IPS DF 6.9 (cell line): Measurements from ENCODE around the gene BCOR.

ENCODE experiments used
- DNase-seq: peaks from one replicate; pipeline ENCODE4 v3.0.0-alpha.2; 2013; ENCODE audit warnings: low read depth, low spot score
- H3K27ac ChIP-seq: one replicate; pipeline ENCODE4 v1.5.1; 2013; ENCODE audit warnings: low read length, control low read depth
- H3K27me3 ChIP-seq: 2 replicates; pipeline ENCODE4 v1.6.1; 2013; ENCODE audit warnings: mild to moderate bottlenecking, low read length; ENCODE audit not compliant: control insufficient read depth, insufficient read depth
- H3K36me3 ChIP-seq: 2 replicates; pipeline ENCODE4 v1.6.1; 2013; ENCODE audit warnings: low read length; ENCODE audit not compliant: control insufficient read depth, insufficient read depth
- H3K4me1 ChIP-seq: 2 replicates; pipeline ENCODE4 v1.6.1; 2013; ENCODE audit warnings: low read length; ENCODE audit not compliant: control insufficient read depth, insufficient read depth
- H3K4me3 ChIP-seq: 2 replicates; pipeline ENCODE4 v1.5.1; 2013; ENCODE audit warnings: mild to moderate bottlenecking, low read length
- H3K9me3 ChIP-seq: 2 replicates; pipeline ENCODE4 v1.6.1; 2013; ENCODE audit warnings: low read length, inconsistent platforms; ENCODE audit not compliant: control insufficient read depth, insufficient read depth
- WGBS: extraction: QIAGEN DNeasy Blood & Tissue Kit; methylation state at CpG from one replicate; pipeline ENCODE4 v1.1.7; 2013; ENCODE audit warnings: mixed read lengths, missing lambda C conversion rate; ENCODE audit not compliant: insufficient read length, insufficient coverage; 5-methylcytosine and 5-hydroxymethylcytosine counted together

Gene BCOR

GRCh38 chrX:40074080-40074958 is 23.4 kb downstream of the BCOR start:
- no peak for DNase-seq
- no peak overlapping the region for H3K27ac ChIP-seq
- 0 out of 2 replicates have a peak, but pooled peaks cover 2% of the 10 kb centered on the region for H3K4me1 ChIP-seq
- WGBS: no CpG with 5 or more reads among the region's 37 CpGs
- no peaks in the 10 kb centered on the region for H3K27me3 ChIP-seq
- no peak overlapping the region for H3K4me3 ChIP-seq
- H3K9me3 ChIP-seq: no peaks in the 10 kb centered on the region
- peaks cover 41% of the 10 kb centered on the region; the same call in 1 of the 2 replicates for H3K36me3 ChIP-seq

DNA sequence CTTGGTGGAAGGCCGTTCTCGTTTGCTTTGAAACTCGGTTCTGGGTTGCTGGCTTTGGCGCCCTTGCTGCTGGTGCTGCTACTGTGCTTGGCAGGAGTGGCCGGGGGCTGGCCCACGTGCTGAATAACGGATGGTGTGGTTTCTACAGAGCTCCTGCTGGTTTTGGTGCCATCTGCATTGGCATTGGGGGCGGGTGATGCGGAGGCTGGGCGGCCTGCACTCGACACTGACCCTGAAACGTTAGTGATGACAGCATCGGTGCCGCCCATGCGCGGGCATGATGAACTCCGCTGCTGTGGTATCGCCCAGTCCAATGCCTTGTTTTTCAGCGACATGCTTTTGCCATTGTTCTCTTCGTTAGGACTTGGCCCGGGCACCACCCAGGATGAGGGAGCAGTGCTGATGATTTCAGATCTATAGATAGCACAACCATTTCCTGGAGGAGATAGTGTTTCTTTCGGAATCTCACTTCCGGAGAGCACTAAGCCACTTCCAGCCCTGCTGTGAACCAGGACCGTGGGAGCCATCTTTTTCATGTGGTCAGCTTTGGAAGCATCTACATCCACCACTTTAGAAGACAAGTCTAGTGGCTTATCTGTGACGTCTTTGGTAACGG is 24.2 kb downstream of the BCOR start:
- H3K36me3 ChIP-seq: peaks cover 46% of the 10 kb centered on the region; the same call in 1 of the 2 replicates
- DNase-seq: no peak

GRCh38 chrX:40072246-40072645 is 25.5 kb downstream of the BCOR start:
- Histone ChIP-seq H3K27me3 (no peaks in the 10 kb centered on the region), H3K4me1 (no peaks in the 10 kb centered on the region), H3K4me3 (no peak overlapping the region), H3K9me3 (no peaks in the 10 kb centered on the region), H3K27ac (no peak overlapping the region), H3K36me3 (peaks cover 46% of the 10 kb centered on the region; the same call in 1 of the 2 replicates)
- no CpG with 5 or more reads among the region's 9 CpGs for WGBS
- no peak for DNase-seq

More for the DNA sequence above, 24.2 kb downstream of the BCOR start:
- H3K27ac ChIP-seq: no peak overlapping the region
- H3K4me3 ChIP-seq: no peak overlapping the region
- no peaks in the 10 kb centered on the region for H3K9me3 ChIP-seq
- H3K27me3 ChIP-seq: no peaks in the 10 kb centered on the region
- WGBS: no CpG with 5 or more reads among the region's 26 CpGs
- H3K4me1 ChIP-seq: 0 out of 2 replicates have a peak, but pooled peaks cover 2% of the 10 kb centered on the region

DNA sequence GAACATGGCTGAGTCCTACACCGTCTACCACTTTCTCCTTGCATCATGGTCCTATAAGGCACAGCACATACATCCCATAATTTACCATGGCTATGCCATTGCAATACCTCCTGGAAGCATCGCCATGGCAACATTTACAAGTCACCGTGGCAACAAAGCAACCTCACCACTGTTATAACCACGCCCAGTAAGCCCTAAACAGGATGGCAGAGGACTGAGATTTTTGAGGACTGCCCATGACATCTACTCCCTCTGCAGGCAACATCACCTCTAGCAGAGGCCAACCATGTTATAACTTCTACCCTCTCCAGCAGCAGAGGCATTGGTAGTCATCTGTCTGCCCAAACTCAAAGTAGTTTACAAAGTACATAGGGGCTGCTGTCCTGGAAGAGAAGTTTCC is 29.7 kb downstream of the BCOR start:
- H3K36me3 ChIP-seq: peaks cover 28% of the 10 kb centered on the region; the same call in 1 of the 2 replicates
- no peaks in the 10 kb centered on the region for H3K27me3 ChIP-seq
- peaks cover 8% of the 10 kb centered on the region for H3K4me1 ChIP-seq
- DNase-seq: no peak
- no peak overlapping the region for H3K27ac ChIP-seq
- no peak overlapping the region for H3K4me3 ChIP-seq
- H3K9me3 ChIP-seq: no peaks in the 10 kb centered on the region
- WGBS: no CpG with 5 or more reads among the region's 4 CpGs

DNA sequence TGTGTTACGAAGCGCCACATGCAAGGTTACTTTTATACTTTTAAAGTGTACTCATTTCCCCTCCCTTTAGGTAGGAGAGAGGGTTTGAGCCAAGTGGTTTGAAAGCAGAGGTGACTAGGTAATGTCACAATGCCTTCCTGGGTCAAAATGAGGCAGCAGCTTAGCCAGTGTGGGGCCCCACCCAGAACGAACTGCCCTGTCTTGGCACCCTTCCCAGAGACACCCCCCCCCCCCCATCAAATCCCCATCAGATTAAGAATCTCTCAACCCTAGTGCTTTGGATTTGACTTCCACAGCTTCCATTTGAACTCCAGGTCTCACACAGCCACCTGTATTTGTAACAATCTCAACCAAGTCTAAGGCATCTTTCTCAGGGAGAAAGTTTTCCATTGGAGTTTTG is 31.1 kb downstream of the BCOR start:
- Histone ChIP-seq H3K36me3 (peaks cover 24% of the 10 kb centered on the region; the same call in 1 of the 2 replicates), H3K27ac (no peak overlapping the region), H3K27me3 (no peaks in the 10 kb centered on the region), H3K4me3 (no peak overlapping the region), H3K9me3 (no peaks in the 10 kb centered on the region), H3K4me1 (peaks cover 8% of the 10 kb centered on the region)
- WGBS: no CpG with 5 or more reads among the region's 3 CpGs
- DNase-seq: no peak

- Histone ChIP-seq H3K36me3 (peaks cover 24% of the 10 kb centered on the region; the same call in 1 of the 2 replicates), H3K4me3 (no peak overlapping the region)
- no CpG with 5 or more reads among the region's 16 CpGs for WGBS
Measured at GRCh38 chrX:40065296-40066046, 32.3 kb downstream of the BCOR start.

GRCh38 chrX:40064055-40064597 is 33.6 kb downstream of the BCOR start:
- H3K36me3 ChIP-seq: peaks cover 19% of the 10 kb centered on the region; the same call in 1 of the 2 replicates
- no CpG with 5 or more reads among the region's 25 CpGs for WGBS
- no peak for DNase-seq

More at GRCh38 chrX:40065296-40066046, 32.3 kb downstream of the BCOR start:
- H3K27ac ChIP-seq: no peak overlapping the region
- H3K4me1 ChIP-seq: peaks cover 8% of the 10 kb centered on the region
- H3K9me3 ChIP-seq: no peaks in the 10 kb centered on the region
- H3K27me3 ChIP-seq: no peaks in the 10 kb centered on the region
- no peak for DNase-seq

GRCh38 chrX:40063555-40063954 is 34.2 kb downstream of the BCOR start:
- Histone ChIP-seq H3K4me3 (no peak overlapping the region), H3K27ac (no peak overlapping the region), H3K36me3 (peaks cover 16% of the 10 kb centered on the region; the same call in 1 of the 2 replicates), H3K27me3 (no peaks in the 10 kb centered on the region), H3K4me1 (peaks cover 8% of the 10 kb centered on the region), H3K9me3 (no peaks in the 10 kb centered on the region)
- no peak for DNase-seq
- no CpG with 5 or more reads among the region's 7 CpGs for WGBS

More at GRCh38 chrX:40064055-40064597, 33.6 kb downstream of the BCOR start:
- H3K9me3 ChIP-seq: no peaks in the 10 kb centered on the region
- H3K4me1 ChIP-seq: peaks cover 8% of the 10 kb centered on the region
- H3K27me3 ChIP-seq: no peaks in the 10 kb centered on the region
- no peak overlapping the region for H3K27ac ChIP-seq
- H3K4me3 ChIP-seq: no peak overlapping the region

- Histone ChIP-seq H3K4me1 (peaks cover 8% of the 10 kb centered on the region), H3K36me3 (peaks cover 16% of the 10 kb centered on the region; the same call in 1 of the 2 replicates), H3K27ac (no peak overlapping the region), H3K4me3 (no peak overlapping the region), H3K27me3 (no peaks in the 10 kb centered on the region), H3K9me3 (no peaks in the 10 kb centered on the region)
- DNase-seq: no peak
- no CpG with 5 or more reads among the region's 24 CpGs for WGBS
Measured at GRCh38 chrX:40062525-40063155, 35.1 kb downstream of the BCOR start.
